Medulla oblongata (tissue), 1 donor: ENCODE measurements around the gene CDK19.
"Not testable (repeated sequence)": the region's sequence is repeated elsewhere in the genome, so short reads cannot be mapped to it uniquely, and the experiment has no call there.

Experiments
- DNase-seq: peaks from one replicate; pipeline ENCODE4 v3.0.0-alpha.2; 2015; ENCODE audit errors: extremely low spot score

CDK19 gene

GRCh38 chr6:110813338-110814101 is 1.7 kb downstream of the CDK19 start:
- DNase-seq: no peak

GRCh38 chr6:110812719-110813118 is 2.5 kb downstream of the CDK19 start:
- no peak for DNase-seq

GRCh38 chr6:110810896-110811586 is 4.2 kb downstream of the CDK19 start:
- DNase-seq: no peak

- no peak for DNase-seq
These were observed 5.5 kb downstream of the CDK19 start for GRCh38 chr6:110809792-110810191.

- not testable (repeated sequence) for DNase-seq
These were observed 13.1 kb downstream of the CDK19 start for GRCh38 chr6:110802175-110802574.

GRCh38 chr6:110800839-110801196 is 14.5 kb downstream of the CDK19 start:
- DNase-seq: no peak

- no peak for DNase-seq
These were observed 15.0 kb downstream of the CDK19 start for GRCh38 chr6:110800196-110800838.

GRCh38 chr6:110799655-110800054 is 15.6 kb downstream of the CDK19 start:
- no peak for DNase-seq

- no peak for DNase-seq
These were observed 16.1 kb downstream of the CDK19 start for GRCh38 chr6:110799189-110799588.

- no peak for DNase-seq
These were observed 20.0 kb downstream of the CDK19 start for GRCh38 chr6:110795271-110795670.

GRCh38 chr6:110786696-110787095 is 28.6 kb downstream of the CDK19 start:
- DNase-seq: no peak

- DNase-seq: no peak
These were observed 29.0 kb downstream of the CDK19 start for GRCh38 chr6:110786271-110786670.

GRCh38 chr6:110784610-110784979 is 30.7 kb downstream of the CDK19 start:
- DNase-seq: no peak

GRCh38 chr6:110781522-110782214 is 33.6 kb downstream of the CDK19 start:
- DNase-seq: no peak

GRCh38 chr6:110778333-110778732 is 36.9 kb downstream of the CDK19 start:
- no peak for DNase-seq

GRCh38 chr6:110777636-110778035 is 37.6 kb downstream of the CDK19 start:
- DNase-seq: no peak

- DNase-seq: no peak
These were observed 38.9 kb downstream of the CDK19 start for GRCh38 chr6:110776413-110776812.

GRCh38 chr6:110769923-110770322 is 45.3 kb downstream of the CDK19 start:
- no peak for DNase-seq

- DNase-seq: no peak
These were observed 47.2 kb downstream of the CDK19 start for GRCh38 chr6:110768057-110768456.

GRCh38 chr6:110761371-110761770 is 53.9 kb downstream of the CDK19 start:
- DNase-seq: no peak

- DNase-seq: no peak
These were observed 54.7 kb downstream of the CDK19 start for GRCh38 chr6:110760589-110760988.

GRCh38 chr6:110760098-110760497 is 55.2 kb downstream of the CDK19 start:
- DNase-seq: not testable (repeated sequence)
